ENCODE results near the gene HOXB9. TPM values are rescaled to one million over a fixed set of nuclear protein-coding genes. Genes with fewer than 3 reads are reported as not detected.

Gene HOXB9
- total and polyA plus RNA-seq, 2 experiments from 2014 or later = 1.5 to 2.5 TPM

- DNase-seq (ENCODE audit: low spot score) = no peak
- H3K9me3 ChIP-seq (ENCODE audit: low read depth) = no peaks in the 10 kb centered on the region
- WGBS (ENCODE audit: low lambda C conversion rate, missing lambda C conversion rate) = 23% methylated on average over 14 of the region's 14 CpGs
- TF ChIP-seq EZH2phosphoT487 (IDR thresholded peaks at IDR 0.05; ENCODE audit: low read depth, severe bottlenecking, unreplicated experiment) = no peak
- TF ChIP-seq EZH2 (IDR thresholded peaks at IDR 0.05; ENCODE audit: borderline replicate concordance) = no peak
- TF ChIP-seq CTCF (IDR thresholded peaks at IDR 0.05; ENCODE audit: poor library complexity) = no peak
- no peaks in the 10 kb centered on the region for H3K36me3 ChIP-seq (replicated peaks; ENCODE audit: insufficient read depth, low read depth)
- H3K27ac ChIP-seq = no peak overlapping the region
- H4K20me1 ChIP-seq (ENCODE audit: insufficient read depth, poor library complexity, severe bottlenecking) = no peaks in the 10 kb centered on the region
- no peaks in the 10 kb centered on the region for H3K79me2 ChIP-seq
- no peak overlapping the region for H3K4me3 ChIP-seq
- no peaks in the 10 kb centered on the region for H3K4me1 ChIP-seq (ENCODE audit: insufficient read depth)
- H3K27me3 ChIP-seq = peaks cover 96% of the 10 kb centered on the region
- H3K9me2 ChIP-seq (replicated peaks; ENCODE audit: insufficient read depth) = no peaks in the 10 kb centered on the region
- H2AFZ ChIP-seq = no peak overlapping the region
- peak overlapping the region; percentile 75 for H3K4me2 ChIP-seq
These were observed 19.6 kb upstream of the HOXB9 start for GRCh38 chr17:48645639-48646182.

- Histone ChIP-seq H3K4me3 (no peak overlapping the region), H2AFZ (no peak overlapping the region)
These were observed 18.9 kb upstream of the HOXB9 start for GRCh38 chr17:48644910-48645557.

GRCh38 chr17:48644159-48644558 is 18.0 kb upstream of the HOXB9 start:
- Histone ChIP-seq H3K79me2 (no peaks in the 10 kb centered on the region), H3K4me3 (no peak overlapping the region), H3K27me3 (peaks cover 99% of the 10 kb centered on the region), H2AFZ (no peak overlapping the region), H3K27ac (no peak overlapping the region), H3K4me1 (ENCODE audit: insufficient read depth) (no peaks in the 10 kb centered on the region), H4K20me1 (ENCODE audit: insufficient read depth, poor library complexity, severe bottlenecking) (no peaks in the 10 kb centered on the region), H3K9me2 (replicated peaks; ENCODE audit: insufficient read depth) (no peaks in the 10 kb centered on the region), H3K4me2 (no peak overlapping the region), H3K9me3 (ENCODE audit: low read depth) (no peaks in the 10 kb centered on the region), H3K36me3 (replicated peaks; ENCODE audit: insufficient read depth, low read depth) (no peaks in the 10 kb centered on the region)
- no peak for TF ChIP-seq EZH2 (IDR thresholded peaks at IDR 0.05; ENCODE audit: borderline replicate concordance)
- TF ChIP-seq EZH2phosphoT487 (IDR thresholded peaks at IDR 0.05; ENCODE audit: low read depth, severe bottlenecking, unreplicated experiment) = no peak
- TF ChIP-seq CTCF (IDR thresholded peaks at IDR 0.05; ENCODE audit: poor library complexity) = no peak
- DNase-seq (ENCODE audit: low spot score) = no peak
- WGBS (ENCODE audit: low lambda C conversion rate, missing lambda C conversion rate) = 73% methylated on average over 1 of the region's 1 CpG

More at GRCh38 chr17:48644910-48645557, 18.9 kb upstream of the HOXB9 start:
- no peaks in the 10 kb centered on the region for H3K9me2 ChIP-seq (replicated peaks; ENCODE audit: insufficient read depth)
- no peak overlapping the region for H3K4me2 ChIP-seq
- no peaks in the 10 kb centered on the region for H3K79me2 ChIP-seq
- H3K27ac ChIP-seq = no peak overlapping the region
- WGBS (ENCODE audit: low lambda C conversion rate, missing lambda C conversion rate) = 38% methylated on average over 6 of the region's 6 CpGs
- H3K36me3 ChIP-seq (replicated peaks; ENCODE audit: insufficient read depth, low read depth) = no peaks in the 10 kb centered on the region
- no peaks in the 10 kb centered on the region for H4K20me1 ChIP-seq (ENCODE audit: insufficient read depth, poor library complexity, severe bottlenecking)
- DNase-seq (ENCODE audit: low spot score) = no peak
- peaks cover 98% of the 10 kb centered on the region for H3K27me3 ChIP-seq
- no peaks in the 10 kb centered on the region for H3K4me1 ChIP-seq (ENCODE audit: insufficient read depth)
- no peaks in the 10 kb centered on the region for H3K9me3 ChIP-seq (ENCODE audit: low read depth)
- TF ChIP-seq EZH2 (IDR thresholded peaks at IDR 0.05; ENCODE audit: borderline replicate concordance) (no peak), CTCF (IDR thresholded peaks at IDR 0.05; ENCODE audit: poor library complexity) (no peak), EZH2phosphoT487 (IDR thresholded peaks at IDR 0.05; ENCODE audit: low read depth, severe bottlenecking, unreplicated experiment) (no peak)

Measured in hepatocyte (in vitro differentiated cells).